Measurements from ENCODE around the gene HNRNPD. TPM values are rescaled to one million over a fixed set of nuclear protein-coding genes. Genes with fewer than 3 reads are reported as not detected.
A peak's percentile ranks its signal among the peaks of the same experiment; 100 is the strongest.
"Not testable (repeated sequence)": the region's sequence is repeated elsewhere in the genome, so short reads cannot be mapped to it uniquely, and the experiment has no call there.

HNRNPD gene, protein sequence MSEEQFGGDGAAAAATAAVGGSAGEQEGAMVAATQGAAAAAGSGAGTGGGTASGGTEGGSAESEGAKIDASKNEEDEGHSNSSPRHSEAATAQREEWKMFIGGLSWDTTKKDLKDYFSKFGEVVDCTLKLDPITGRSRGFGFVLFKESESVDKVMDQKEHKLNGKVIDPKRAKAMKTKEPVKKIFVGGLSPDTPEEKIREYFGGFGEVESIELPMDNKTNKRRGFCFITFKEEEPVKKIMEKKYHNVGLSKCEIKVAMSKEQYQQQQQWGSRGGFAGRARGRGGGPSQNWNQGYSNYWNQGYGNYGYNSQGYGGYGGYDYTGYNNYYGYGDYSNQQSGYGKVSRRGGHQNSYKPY
- 100 to 1,000 TPM in 3 of 4 donors, 10 to 100 TPM in 1; 95.6 to 342 (median 136) TPM for total RNA-seq

- peaks cover 0 to 5% (median 0%) of the 10 kb centered on the region in 3 donors for H3K36me3 ChIP-seq
Measured at GRCh38 chr4:82373816-82374625, at the start of gene HNRNPD. HNRNPD (minus strand) TSS chr4:82373991; CDS start chr4:82373678, 313 bp downstream.

GRCh38 chr4:82422616-82423015 is 48.8 kb upstream of the HNRNPD start:
- H3K4me3 ChIP-seq: no peak overlapping the region
- no peaks in the 10 kb centered on the region for H3K27me3 ChIP-seq
- TF ChIP-seq, protein P1, sequence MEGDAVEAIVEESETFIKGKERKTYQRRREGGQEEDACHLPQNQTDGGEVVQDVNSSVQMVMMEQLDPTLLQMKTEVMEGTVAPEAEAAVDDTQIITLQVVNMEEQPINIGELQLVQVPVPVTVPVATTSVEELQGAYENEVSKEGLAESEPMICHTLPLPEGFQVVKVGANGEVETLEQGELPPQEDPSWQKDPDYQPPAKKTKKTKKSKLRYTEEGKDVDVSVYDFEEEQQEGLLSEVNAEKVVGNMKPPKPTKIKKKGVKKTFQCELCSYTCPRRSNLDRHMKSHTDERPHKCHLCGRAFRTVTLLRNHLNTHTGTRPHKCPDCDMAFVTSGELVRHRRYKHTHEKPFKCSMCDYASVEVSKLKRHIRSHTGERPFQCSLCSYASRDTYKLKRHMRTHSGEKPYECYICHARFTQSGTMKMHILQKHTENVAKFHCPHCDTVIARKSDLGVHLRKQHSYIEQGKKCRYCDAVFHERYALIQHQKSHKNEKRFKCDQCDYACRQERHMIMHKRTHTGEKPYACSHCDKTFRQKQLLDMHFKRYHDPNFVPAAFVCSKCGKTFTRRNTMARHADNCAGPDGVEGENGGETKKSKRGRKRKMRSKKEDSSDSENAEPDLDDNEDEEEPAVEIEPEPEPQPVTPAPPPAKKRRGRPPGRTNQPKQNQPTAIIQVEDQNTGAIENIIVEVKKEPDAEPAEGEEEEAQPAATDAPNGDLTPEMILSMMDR (IDR thresholded peaks at IDR 0.05): no peak
- TF ChIP-seq POLR2A (IDR thresholded peaks at IDR 0.05): no peak
- no peak for DNase-seq
- H3K9me3 ChIP-seq: no peaks in the 10 kb centered on the region
- peaks cover 0 to 52% (median 3%) of the 10 kb centered on the region in 3 donors for H3K36me3 ChIP-seq
- H3K4me1 ChIP-seq: peaks cover under 1 to 17% (median 6%) of the 10 kb centered on the region in 4 donors
- no peak overlapping the region for H3K27ac ChIP-seq

More at GRCh38 chr4:82373816-82374625, at the start of gene HNRNPD:
- no peaks in the 10 kb centered on the region for H3K27me3 ChIP-seq
- H3K4me1 ChIP-seq: peaks cover 0 to 33% (median 5%) of the 10 kb centered on the region in 4 donors
- H3K4me3 ChIP-seq: peak within 1 kb of the TSS; percentile 90 to 98 (median 96)
- peak within 1 kb of the TSS; percentile 93 to 100 (median 99) for H3K27ac ChIP-seq
- H3K9me3 ChIP-seq: no peaks in the 10 kb centered on the region
- peak; percentile 97 to 99 (median 97) for DNase-seq
- TF ChIP-seq, protein P1 (IDR thresholded peaks at IDR 0.05): peak in 1 of 6 experiments; percentile 13
- TF ChIP-seq POLR2A (IDR thresholded peaks at IDR 0.05): peak; percentile 76 to 91

GRCh38 chr4:82421796-82422560 is 48.2 kb upstream of the HNRNPD start:
- peaks cover 0 to 50% (median 3%) of the 10 kb centered on the region in 3 donors for H3K36me3 ChIP-seq
- H3K4me1 ChIP-seq: peaks cover 0 to 10% (median 1%) of the 10 kb centered on the region in 4 donors
- H3K27ac ChIP-seq: no peak overlapping the region
- DNase-seq: no peak
- no peaks in the 10 kb centered on the region for H3K27me3 ChIP-seq
- TF ChIP-seq, protein P1 (IDR thresholded peaks at IDR 0.05): no peak
- no peak for TF ChIP-seq POLR2A (IDR thresholded peaks at IDR 0.05)
- H3K9me3 ChIP-seq: no peaks in the 10 kb centered on the region
- no peak overlapping the region for H3K4me3 ChIP-seq

DNA sequence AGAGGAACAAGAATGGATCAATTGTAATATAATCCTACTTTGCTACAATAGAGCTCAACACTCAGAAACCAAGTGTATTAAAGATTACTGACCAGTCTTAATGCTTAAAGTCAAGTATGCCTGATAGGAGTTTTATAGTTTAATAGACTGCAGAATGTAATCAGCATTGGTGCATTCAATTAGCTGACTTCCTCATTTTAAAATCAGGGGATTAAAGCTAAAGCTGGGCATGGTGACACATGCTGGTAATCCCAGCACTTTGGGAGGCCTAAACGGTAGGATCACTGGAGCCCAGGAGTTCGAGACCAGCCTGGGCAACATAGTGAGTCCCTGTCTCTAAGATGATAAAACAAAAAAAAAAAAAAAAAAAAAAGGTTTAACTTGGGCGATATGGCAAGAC is 45.7 kb upstream of the HNRNPD start:
- no peak for TF ChIP-seq POLR2A (IDR thresholded peaks at IDR 0.05)
- TF ChIP-seq, protein P1 (IDR thresholded peaks at IDR 0.05): no peak
- no peaks in the 10 kb centered on the region for H3K4me1 ChIP-seq
- H3K4me3 ChIP-seq: no peak overlapping the region

DNA sequence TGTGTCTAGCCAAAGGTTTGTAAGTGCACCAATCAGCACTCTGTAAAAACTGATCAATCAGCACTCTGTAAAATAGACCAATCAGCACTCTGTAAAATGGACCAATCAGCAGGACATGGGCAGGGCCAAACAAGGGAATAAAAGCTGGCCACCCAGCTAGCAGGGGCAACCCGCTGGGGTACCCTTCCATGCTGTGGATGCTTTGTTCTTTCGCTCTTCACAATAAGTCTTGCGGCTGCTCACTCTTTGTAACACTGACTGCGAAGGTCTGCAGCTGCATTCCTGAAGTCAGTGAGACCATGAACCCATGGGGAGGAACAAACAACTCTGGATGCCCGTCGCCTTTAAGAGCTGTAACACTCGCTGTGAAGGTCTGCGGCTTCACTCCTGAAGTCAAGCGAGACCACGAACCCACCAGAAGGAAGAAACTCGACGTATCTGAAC is 42.2 kb upstream of the HNRNPD start:
- H3K27me3 ChIP-seq: no peaks in the 10 kb centered on the region
- DNase-seq: no peak
- no peaks in the 10 kb centered on the region for H3K36me3 ChIP-seq
- H3K4me3 ChIP-seq: no peak overlapping the region
- H3K9me3 ChIP-seq: no peaks in the 10 kb centered on the region
- H3K4me1 ChIP-seq: no peaks in the 10 kb centered on the region
- no peak overlapping the region for H3K27ac ChIP-seq
- no peak for TF ChIP-seq POLR2A (IDR thresholded peaks at IDR 0.05)
- TF ChIP-seq, protein P1 (IDR thresholded peaks at IDR 0.05): no peak

More for the DNA sequence above, 45.7 kb upstream of the HNRNPD start:
- H3K36me3 ChIP-seq: peaks cover 0 to 25% (median 3%) of the 10 kb centered on the region in 3 donors
- H3K9me3 ChIP-seq: no peaks in the 10 kb centered on the region
- no peak for DNase-seq
- no peak overlapping the region for H3K27ac ChIP-seq
- H3K27me3 ChIP-seq: no peaks in the 10 kb centered on the region

- not testable (repeated sequence) for H3K9me3 ChIP-seq, H3K4me3 ChIP-seq, H3K27ac ChIP-seq, DNase-seq, H3K36me3 ChIP-seq, H3K27me3 ChIP-seq, H3K4me1 ChIP-seq
Measured at GRCh38 chr4:82415061-82415460, 41.3 kb upstream of the HNRNPD start.

Measured in Peyer's patch (tissue), 4 donors.